HEK293T (cell line): ENCODE measurements around the gene COMMD2.

Experiments used
- ARNT ChIP-seq: fragments of 450-650 bp; IDR thresholded peaks from 2 replicates; pipeline ENCODE4 v1.6.1; 2017; ENCODE audit warnings: mild to moderate bottlenecking
- BHLHE40 ChIP-seq: fragments of 450-650 bp; IDR thresholded peaks from 2 replicates; pipeline ENCODE4 v1.6.1; 2016; ENCODE audit warnings: mild to moderate bottlenecking, moderate library complexity, borderline replicate concordance
- ELF4 ChIP-seq: fragments of 450-650 bp; IDR thresholded peaks from 2 replicates; pipeline ENCODE4 v1.6.1; 2017; ENCODE audit warnings: antibody characterized with exemption
- FOXA1 ChIP-seq: fragments of 450-650 bp; IDR thresholded peaks from 2 replicates; pipeline ENCODE4 v1.6.1; 2016; ENCODE audit warnings: mild to moderate bottlenecking
- FOXK2 ChIP-seq: fragments of 450-650 bp; IDR thresholded peaks from 2 replicates; pipeline ENCODE4 v1.6.1; 2016; ENCODE audit warnings: mild to moderate bottlenecking
- FOXM1 ChIP-seq: fragments of 450-650 bp; IDR thresholded peaks from 2 replicates; pipeline ENCODE4 v1.6.1; 2017; ENCODE audit warnings: mild to moderate bottlenecking, borderline replicate concordance
- NFRKB ChIP-seq: fragments of 450-650 bp; IDR thresholded peaks from 2 replicates; pipeline ENCODE4 v1.6.1; 2016; ENCODE audit warnings: mild to moderate bottlenecking, moderate library complexity
- SP1 ChIP-seq: fragments of 450-650 bp; IDR thresholded peaks from 2 replicates; pipeline ENCODE4 v1.6.1; 2017
- SUZ12 ChIP-seq: fragments of 450-650 bp; IDR thresholded peaks from 2 replicates; pipeline ENCODE4 v1.6.1; 2016; ENCODE audit warnings: mild to moderate bottlenecking
- TARDBP ChIP-seq: fragments of 450-650 bp; IDR thresholded peaks from 2 replicates; pipeline ENCODE4 v1.6.1; 2016
- ZNF384 ChIP-seq: fragments of 450-650 bp; IDR thresholded peaks from 2 replicates; pipeline ENCODE4 v1.6.1; 2016
- TF ChIP-seq, protein P1 (sequence below): fragments of 450-650 bp; IDR thresholded peaks from 2 replicates; pipeline ENCODE4 v1.6.1; 2016

DNA sequence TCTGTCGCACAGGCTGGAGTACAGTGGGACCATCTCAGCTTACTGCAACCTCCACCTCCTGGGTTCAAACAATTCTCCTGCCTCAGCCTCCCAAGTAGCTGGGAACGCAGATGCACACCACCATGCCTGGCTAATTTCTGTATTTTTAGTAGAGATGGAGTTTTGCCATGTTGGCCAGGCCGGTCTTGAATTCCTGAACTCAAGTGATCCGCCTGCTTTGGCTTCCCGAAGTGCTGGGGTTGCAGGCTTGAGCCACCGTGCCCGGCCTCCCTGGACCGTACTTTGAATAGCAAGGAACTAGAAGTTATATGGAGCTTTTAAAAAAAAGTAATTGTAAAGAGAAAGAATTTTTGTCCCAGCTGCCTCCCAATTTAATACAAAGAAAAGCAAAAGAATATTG lies 48.4 kb upstream of the COMMD2 start:
- no peak for TF ChIP-seq FOXK2
- TF ChIP-seq ELF4: no peak
- no peak for TF ChIP-seq NFRKB
- TF ChIP-seq BHLHE40: no peak
- no peak for TF ChIP-seq SUZ12
- no peak for TF ChIP-seq ARNT
- TF ChIP-seq TARDBP: no peak
- no peak for TF ChIP-seq ZNF384
- no peak for TF ChIP-seq FOXA1
- TF ChIP-seq, protein P1, sequence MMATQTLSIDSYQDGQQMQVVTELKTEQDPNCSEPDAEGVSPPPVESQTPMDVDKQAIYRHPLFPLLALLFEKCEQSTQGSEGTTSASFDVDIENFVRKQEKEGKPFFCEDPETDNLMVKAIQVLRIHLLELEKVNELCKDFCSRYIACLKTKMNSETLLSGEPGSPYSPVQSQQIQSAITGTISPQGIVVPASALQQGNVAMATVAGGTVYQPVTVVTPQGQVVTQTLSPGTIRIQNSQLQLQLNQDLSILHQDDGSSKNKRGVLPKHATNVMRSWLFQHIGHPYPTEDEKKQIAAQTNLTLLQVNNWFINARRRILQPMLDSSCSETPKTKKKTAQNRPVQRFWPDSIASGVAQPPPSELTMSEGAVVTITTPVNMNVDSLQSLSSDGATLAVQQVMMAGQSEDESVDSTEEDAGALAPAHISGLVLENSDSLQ: no peak
- TF ChIP-seq FOXM1: no peak
- TF ChIP-seq SP1: no peak
